GM18951 (cell line): ENCODE measurements around the gene F2RL1.
"Not testable (repeated sequence)": the region's sequence is repeated elsewhere in the genome, so short reads cannot be mapped to it uniquely, and the experiment has no call there.

Experiments
- POLR2A ChIP-seq: IDR thresholded peaks from 4 replicates; pipeline ENCODE4 v1.6.1; 2011; ENCODE audit warnings: mild to moderate bottlenecking; ENCODE audit not compliant: insufficient read length, insufficient read depth; ENCODE audit errors: extremely low read depth
- in situ Hi-C: fragments of 300-500 bp; cut with MboI; formaldehyde crosslinking; loops from one replicate; pipeline ENCODE4 v1.12.0; 2022; ENCODE audit warnings: low sequenced_read_pairs, mixed read lengths, inconsistent platforms; ENCODE audit not compliant: unreplicated experiment

Gene F2RL1

DNA sequence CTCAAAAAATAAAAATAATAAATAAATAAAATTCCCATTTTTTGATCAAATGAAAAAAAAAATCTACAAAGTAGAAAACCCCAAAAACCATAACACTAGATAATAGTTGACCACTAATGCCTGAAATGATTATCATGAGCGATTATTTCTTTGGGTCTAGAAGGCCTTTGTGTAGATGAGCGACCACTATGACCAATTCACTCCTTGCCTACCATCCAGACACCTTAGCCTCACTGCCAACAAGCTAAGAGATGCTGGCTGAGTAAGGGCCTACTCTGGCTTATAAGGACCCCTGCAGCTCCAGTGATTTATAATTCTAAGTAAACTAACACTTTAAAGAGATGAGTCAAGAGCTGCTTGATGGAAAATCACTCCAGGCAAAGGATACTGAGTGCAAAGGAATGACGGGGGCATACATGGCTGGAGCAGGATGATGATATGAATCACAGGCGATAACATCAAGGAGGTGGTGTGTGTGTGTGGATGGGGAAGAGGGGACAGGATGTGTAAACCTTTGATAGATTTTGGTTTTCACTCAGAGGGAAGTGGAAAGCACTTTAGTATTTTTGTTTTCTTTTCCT lies 4.8 kb upstream of the F2RL1 start:
- in situ Hi-C loops = no loop called here
- no peak for TF ChIP-seq POLR2A

DNA sequence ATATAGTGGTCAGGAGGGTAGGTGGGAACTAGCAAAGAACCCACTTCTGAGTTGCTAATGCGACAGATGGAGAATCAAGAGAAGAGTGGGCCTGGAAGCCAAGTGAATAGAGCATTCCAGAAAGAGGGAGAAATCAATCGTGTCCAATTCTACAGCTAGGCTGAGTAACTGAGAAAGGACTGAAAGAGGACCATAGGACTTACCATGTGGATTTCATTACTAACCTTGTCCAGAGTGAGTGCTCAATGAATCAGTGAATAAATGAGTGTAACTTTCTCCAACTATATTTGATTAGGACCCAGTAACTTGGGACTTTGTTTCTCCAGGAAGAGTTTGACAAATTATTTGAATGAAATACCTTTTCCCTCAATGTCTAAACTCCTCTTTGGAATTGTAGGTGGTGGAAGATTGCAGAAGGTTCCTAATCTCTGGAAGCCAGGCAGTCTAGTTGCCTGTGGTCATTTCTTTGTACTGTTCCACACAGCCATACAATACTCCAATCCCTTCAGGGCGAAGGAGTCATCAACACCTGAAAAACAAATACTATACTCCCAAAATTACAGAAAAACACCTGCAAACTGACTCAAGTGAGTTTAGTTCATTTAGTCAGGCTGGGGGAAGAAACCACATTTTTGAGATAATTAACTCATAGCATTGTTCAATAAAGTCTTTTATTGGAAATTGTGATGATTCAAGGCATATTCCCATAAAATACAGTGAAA lies 2.6 kb upstream of the F2RL1 start:
- TF ChIP-seq POLR2A = no peak
- in situ Hi-C loops = no loop called here

DNA sequence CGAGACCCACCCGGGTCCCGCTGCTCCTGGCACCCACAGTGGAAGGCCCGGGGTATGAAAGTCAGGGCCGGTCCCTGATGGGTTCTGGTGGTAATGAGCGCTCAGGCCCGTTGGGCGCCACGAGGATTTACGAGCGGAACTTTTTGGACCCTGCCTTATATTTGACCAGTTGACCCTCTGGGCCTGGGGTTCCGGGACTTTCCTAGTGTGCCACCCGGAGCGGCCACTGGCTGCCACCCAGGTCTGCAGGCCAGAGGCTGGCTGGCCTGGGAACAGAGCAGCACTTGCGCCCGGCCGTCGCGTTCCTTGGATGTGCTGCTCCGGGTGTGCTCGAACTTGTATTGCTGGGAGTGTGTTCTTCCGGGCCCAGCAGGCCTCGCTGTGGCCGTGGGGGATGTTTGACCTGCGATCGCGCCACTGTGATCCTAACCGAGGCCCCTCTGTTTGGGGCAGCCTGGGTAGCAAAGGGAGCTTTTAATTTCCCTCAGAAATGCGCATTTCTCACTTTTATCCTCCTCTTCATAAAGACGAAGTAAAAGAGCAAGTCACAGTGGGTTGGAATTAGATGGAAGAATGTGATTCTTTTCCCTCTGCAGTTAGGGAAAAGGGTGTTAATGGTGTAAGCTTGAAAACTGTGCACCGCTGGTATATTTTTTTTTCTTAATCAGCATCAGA lies 1.2 kb downstream of the F2RL1 start:
- in situ Hi-C loops = no loop called here

DNA sequence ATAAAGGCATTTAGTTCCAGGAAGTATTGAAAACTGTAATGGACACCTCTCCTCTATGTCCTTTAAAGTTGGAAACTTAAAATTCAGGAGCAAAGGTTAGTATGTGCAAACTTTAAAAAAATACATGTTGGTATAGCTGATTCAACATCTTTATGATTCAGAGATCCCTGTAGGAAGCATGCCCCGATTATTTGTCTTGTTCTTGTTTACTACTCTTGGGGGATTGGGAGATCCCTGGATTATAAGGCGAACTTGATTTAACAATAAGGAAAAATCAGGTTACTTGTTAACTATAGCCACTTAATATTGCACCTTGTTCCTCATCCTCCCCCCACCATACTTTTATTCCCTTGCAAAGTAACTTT lies 1.7 kb downstream of the F2RL1 start:
- no peak for TF ChIP-seq POLR2A
- in situ Hi-C loops = no loop called here

More for the DNA sequence above, 1.2 kb downstream of the F2RL1 start:
- no peak for TF ChIP-seq POLR2A

DNA sequence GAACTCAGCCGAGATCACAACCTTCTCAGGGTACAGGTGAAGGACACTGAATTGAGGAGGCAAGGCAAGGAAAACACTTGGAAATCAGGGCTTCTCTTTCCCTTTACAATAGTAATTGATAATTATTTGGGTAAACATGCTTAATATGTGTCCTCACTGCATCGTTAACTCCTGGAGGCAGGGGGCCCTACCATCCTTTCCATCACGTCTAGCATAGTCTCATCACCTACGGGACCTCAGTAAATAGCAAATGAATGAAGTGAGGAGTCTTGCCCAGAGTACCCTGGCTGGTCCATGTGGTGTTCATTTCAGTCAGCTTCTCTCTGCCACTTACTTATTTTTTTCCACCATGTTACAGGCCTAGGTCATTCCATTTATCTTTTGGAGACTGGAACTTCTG lies 2.3 kb downstream of the F2RL1 start:
- no peak for TF ChIP-seq POLR2A
- in situ Hi-C loops = no loop called here

DNA sequence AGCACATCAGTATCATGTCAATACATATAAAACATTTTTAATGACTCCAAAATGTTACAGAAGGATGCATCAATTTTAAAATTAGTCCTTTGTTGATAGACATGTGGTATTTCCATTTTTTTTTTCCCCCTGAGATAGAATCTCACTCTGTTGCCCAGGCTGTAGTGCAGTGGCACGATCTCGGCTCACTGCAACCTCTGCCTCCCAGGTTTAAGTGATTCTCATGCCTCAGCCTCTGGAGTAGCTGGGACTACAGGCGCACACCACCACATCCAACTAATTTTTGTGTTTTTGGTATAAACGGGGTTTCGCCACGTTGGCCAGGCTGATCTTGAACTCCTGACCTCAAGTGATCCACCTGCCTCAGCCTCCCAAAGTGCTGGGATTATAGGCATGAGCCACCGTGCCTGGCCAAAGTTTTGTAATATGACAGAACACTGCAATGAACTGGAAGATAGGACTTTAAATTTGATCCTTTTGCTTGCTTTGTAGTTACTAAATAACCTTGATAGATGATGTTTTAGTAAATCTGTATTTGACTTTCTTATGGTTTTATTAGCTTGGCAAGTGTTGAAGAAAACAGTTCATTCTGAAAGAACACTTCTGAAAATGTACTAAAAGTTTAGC lies 3.4 kb downstream of the F2RL1 start:
- in situ Hi-C loops = not testable (repeated sequence)

DNA sequence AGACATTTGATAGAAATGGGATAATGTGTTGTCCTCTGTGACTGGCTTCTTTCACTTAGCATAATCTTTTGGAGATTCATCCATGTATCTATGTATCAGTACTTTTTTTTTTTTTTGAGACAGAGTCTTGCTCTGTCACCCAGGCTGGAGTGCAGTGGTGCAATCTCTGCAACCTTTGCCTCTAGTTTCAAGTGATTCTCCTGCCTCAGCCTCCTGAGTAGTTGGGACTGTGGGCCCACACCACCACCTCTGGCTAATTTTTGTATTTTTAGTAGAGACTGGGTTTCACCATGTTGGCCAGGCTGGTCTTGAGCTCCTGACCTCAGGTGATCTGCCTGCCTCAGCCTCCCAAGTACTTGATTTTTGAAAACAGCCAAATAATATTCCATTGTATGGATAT lies 7.6 kb downstream of the F2RL1 start:
- in situ Hi-C loops = not testable (repeated sequence)

DNA sequence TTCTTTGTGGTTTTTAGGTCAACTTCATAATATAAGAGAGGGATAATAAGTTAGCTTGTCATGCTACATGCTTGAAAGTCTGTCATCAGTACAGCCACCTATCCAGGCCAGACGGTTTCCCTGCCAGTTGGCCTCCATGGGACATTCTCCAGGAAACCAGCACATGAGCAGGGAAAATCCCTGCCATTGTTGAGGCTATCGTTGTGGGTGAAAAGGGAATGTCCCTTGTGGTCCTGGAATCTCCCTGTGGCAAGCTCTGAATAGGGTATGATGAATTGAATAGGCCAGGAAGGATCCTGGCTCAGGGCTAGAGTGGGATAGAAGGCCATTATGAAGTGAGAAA lies 12.3 kb downstream of the F2RL1 start:
- no peak for TF ChIP-seq POLR2A
- in situ Hi-C loops = no loop called here

DNA sequence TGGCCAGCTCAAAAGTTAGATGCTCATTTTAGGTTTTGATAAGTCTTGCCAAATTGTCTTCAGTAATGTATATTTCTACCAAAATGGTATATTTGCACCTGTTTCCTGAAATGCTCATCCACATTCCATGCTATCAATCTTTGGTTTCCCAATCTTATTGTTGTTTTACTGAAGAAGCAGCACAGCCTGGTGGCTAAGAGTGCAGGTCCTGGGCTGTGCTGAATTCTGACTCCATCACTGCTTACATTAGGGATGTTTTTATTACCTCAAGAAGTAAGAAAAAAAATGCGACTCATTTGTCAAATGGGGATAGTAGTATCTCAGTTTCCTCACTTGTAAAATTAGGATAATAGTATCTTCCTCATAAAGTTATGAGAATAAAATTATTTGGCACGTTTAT lies 17.4 kb downstream of the F2RL1 start:
- in situ Hi-C loops = no loop called here
- TF ChIP-seq POLR2A = no peak

DNA sequence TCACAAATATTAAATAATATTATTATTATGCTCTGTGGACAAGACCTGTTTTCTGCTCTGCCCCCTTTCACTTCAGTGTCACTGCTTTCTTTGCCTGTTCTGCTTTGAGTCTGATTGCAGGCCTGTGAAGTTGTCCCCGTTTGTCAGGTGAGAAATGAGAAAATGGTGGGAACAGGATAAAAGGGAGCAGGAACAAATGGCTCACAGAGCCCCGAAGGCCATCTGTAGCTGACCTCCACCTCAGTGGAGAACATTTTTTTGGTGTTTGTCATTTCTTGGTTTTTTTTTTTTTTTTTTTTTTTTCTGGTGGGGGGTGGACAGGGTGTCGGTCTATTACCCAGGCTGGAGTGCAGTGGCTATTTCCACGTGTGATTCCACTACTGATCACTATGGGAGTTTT lies 17.8 kb downstream of the F2RL1 start:
- TF ChIP-seq POLR2A = no peak
- in situ Hi-C loops = no loop called here

DNA sequence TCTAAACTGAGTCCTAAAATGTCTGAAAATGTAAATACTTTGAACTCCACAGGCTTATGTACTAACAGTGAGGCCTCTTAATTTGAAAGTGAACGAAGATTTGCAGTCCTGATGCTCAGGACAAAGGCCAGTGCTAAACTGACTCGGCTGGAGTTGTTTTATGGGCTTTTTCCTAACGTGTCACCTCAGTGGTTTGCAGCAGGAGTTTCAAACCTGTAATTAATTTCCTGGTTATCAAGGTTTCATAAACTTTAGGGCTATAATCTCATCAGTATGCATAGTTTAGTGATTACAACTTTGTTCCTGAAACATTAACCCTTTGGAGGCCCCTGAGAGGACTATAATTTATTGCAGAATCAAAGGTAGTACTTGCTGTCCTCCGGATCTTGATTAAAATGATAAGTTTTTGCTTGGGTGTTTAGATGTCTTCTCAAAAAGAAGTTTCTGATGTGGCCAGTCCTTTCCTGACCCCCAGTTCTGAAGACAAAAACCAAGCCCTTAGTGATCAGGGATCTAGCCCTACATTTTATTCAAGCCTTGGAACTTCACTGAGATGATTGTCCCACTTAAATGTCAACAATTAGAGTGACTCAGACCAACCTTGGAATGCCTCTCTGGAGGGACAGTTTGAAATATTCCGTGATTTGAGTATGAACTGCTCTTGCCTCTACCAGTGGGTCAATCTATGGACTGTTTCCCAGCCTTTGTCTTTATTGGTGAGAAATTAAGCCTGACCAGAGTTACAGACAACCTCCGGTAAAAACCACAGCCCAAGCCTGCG lies 19.8 kb downstream of the F2RL1 start:
- in situ Hi-C loops = no loop called here
- no peak for TF ChIP-seq POLR2A

DNA sequence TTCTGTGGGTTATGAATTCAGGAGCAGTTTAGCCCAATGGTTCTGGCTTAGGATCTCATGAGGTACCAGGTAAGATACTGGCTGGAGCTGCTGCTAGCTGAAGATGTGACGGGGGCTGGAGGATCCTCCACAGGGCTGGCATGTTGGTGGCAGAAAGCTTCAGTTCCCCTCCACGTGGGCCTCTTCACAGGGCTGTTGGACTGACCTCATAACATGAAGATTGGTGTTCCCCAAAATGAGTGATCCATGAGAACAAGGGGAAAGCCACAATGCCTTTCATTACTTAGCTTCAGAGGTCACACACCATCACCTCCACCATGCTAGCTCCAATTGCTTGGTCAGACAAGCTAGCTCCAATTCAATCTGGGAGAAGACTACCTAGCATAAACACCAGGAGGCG lies 22.5 kb downstream of the F2RL1 start:
- no peak for TF ChIP-seq POLR2A
- in situ Hi-C loops = no loop called here

DNA sequence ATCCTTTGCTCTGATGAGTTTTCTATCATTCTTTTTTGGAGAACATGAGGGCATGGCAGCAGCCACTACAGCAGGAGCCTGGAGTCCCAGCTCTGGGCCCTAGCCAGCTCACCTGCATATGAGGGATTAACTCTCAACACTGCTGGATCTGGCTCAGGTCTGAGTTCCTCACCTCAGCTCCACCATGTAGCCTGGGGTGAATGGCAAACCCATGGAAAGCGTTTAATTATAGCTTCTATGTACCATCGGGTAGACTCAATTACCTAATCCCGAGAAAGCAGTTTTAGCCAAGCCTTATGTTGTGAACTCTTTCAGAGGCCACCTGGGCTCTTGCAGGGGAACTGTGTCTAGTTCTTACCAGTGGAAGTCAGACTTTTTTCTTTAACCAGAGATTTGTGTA lies 27.1 kb downstream of the F2RL1 start:
- TF ChIP-seq POLR2A = no peak
- in situ Hi-C loops = no loop called here
